Tibial nerve (tissue), 3 donors: ENCODE data around the gene PHF21B.

Experiments used
- POLR2A ChIP-seq, 2 donors: fragments of 450-650 bp; IDR thresholded peaks; one replicate each; pipeline ENCODE4 v1.6.1; 2017; ENCODE audit warnings: antibody characterized with exemption in 2 of 2, mild to moderate bottlenecking in 2 of 2, moderate library complexity in 2 of 2
- TF ChIP-seq, protein P1 (sequence below), 5 experiments: fragments of 200-600 bp in 3 of 5; fragments of 450-650 bp in 2 of 5; sonication (generic) in 3 of 5; IDR thresholded peaks; one replicate each; pipeline ENCODE4 v1.5.1; 2016 to 2019; ENCODE audit warnings: antibody characterized with exemption in 5 of 5, mild to moderate bottlenecking in 3 of 5, moderate library complexity in 2 of 5

DNA sequence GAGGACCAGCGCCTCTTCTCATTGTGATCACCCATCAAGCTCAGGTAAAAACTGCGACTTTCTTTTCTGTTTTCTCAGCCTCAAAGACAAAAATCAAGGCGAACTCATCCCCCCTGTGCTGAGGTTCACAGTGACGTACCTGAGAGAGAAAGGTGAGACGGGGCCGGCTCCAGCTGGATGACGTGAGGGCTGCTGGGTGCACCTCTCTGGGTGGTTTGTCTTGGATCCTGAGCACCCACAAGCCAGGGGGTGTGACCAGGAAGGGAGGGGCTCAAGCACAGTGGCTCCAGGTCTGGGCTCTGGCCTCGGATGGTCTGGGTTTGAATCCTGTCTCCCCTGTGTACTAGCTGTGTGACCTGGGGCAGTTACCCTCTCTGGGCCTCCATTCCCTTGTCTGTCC, 164.6 kb downstream of the PHF21B start:
- TF ChIP-seq, protein P1, sequence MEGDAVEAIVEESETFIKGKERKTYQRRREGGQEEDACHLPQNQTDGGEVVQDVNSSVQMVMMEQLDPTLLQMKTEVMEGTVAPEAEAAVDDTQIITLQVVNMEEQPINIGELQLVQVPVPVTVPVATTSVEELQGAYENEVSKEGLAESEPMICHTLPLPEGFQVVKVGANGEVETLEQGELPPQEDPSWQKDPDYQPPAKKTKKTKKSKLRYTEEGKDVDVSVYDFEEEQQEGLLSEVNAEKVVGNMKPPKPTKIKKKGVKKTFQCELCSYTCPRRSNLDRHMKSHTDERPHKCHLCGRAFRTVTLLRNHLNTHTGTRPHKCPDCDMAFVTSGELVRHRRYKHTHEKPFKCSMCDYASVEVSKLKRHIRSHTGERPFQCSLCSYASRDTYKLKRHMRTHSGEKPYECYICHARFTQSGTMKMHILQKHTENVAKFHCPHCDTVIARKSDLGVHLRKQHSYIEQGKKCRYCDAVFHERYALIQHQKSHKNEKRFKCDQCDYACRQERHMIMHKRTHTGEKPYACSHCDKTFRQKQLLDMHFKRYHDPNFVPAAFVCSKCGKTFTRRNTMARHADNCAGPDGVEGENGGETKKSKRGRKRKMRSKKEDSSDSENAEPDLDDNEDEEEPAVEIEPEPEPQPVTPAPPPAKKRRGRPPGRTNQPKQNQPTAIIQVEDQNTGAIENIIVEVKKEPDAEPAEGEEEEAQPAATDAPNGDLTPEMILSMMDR (IDR thresholded peaks at IDR 0.05), result no peak
- no peak for TF ChIP-seq POLR2A (IDR thresholded peaks at IDR 0.05)
